Measurements from ENCODE around the gene PIGM. TPM values are rescaled to one million over a fixed set of nuclear protein-coding genes. Genes with fewer than 3 reads are reported as not detected.

The PIGM gene
- total RNA-seq, 2 donors from 2014 or later, result 5.0 to 6.8 TPM

DNA sequence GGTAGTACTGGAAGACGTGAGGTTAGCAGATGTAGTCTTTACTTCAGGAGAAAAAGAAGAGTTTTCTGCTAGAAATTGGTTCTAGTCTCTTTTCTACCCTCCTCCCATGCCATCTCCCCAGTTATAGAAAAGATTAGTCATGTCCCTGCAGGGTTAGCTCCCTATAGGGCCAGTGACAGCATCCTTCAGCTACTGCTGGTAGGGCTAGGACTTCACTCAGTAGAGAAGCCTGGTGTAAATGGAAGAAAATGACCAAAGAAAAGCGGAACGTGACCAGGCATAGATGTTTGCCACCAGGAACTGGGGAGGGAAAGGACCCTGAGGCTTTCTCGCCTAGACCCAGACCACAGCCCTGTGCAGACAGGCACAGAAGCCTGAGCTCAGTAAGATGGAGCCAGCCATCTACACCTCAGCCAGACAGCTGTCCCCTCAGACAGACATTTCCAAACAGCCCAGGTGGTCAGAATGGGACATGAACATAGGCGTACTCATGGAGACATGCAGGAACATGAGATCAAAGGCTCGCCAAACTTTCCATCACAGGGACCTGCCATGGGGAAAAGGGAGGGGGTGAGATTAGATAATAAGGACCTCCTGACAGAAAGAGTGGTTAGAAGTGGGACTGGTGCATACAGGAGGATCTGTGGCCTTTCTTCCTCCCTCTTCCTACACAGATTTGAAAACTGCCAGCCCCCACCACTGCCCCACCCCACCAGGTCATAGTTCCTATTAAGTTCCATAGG, 54.3 kb downstream of the PIGM start:
- TF ChIP-seq, protein P1, sequence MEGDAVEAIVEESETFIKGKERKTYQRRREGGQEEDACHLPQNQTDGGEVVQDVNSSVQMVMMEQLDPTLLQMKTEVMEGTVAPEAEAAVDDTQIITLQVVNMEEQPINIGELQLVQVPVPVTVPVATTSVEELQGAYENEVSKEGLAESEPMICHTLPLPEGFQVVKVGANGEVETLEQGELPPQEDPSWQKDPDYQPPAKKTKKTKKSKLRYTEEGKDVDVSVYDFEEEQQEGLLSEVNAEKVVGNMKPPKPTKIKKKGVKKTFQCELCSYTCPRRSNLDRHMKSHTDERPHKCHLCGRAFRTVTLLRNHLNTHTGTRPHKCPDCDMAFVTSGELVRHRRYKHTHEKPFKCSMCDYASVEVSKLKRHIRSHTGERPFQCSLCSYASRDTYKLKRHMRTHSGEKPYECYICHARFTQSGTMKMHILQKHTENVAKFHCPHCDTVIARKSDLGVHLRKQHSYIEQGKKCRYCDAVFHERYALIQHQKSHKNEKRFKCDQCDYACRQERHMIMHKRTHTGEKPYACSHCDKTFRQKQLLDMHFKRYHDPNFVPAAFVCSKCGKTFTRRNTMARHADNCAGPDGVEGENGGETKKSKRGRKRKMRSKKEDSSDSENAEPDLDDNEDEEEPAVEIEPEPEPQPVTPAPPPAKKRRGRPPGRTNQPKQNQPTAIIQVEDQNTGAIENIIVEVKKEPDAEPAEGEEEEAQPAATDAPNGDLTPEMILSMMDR (IDR thresholded peaks at IDR 0.05), result no peak
- Histone ChIP-seq H3K9me3 (no peaks in the 10 kb centered on the region), H3K27me3 (replicated peaks; ENCODE audit: insufficient read depth) (no peaks in the 10 kb centered on the region), H3K4me1 (ENCODE audit: control insufficient read depth in 1 of 2, low read depth in 2 of 2) (no peaks in the 10 kb centered on the region), H3K4me3 (no peak overlapping the region), H3K36me3 (no peaks in the 10 kb centered on the region), H3K27ac (no peak overlapping the region)
- DNase-seq (ENCODE audit: low spot score) (no peak), ATAC-seq (ENCODE audit: insufficient number of reproducible peaks, low FRiP score, low read depth) (no peak)

Other genes with a start within 250 kb of the PIGM start
- not detected for gene FCRL6, start 229.6 kb downstream of the PIGM start, total RNA-seq
- gene SLAMF8, start 205.1 kb downstream of the PIGM start, total RNA-seq, result 1 to 10 TPM; 5.6 to 9.9 TPM
- not detected for gene VSIG8, start 169.3 kb downstream of the PIGM start, total RNA-seq
- gene CFAP45, start 131.8 kb downstream of the PIGM start, total RNA-seq, result 1 to 10 TPM in 1 of 2 donors, under 1 TPM in 1; 0.95 to 2.1 TPM
- gene TAGLN2, start 106.5 kb downstream of the PIGM start, total RNA-seq, result 100 to 1,000 TPM; 298 to 352 TPM
- under 1 TPM in 1 of 2 donors, not detected in 1; 0.99 TPM for gene IGSF9, start 86.4 kb downstream of the PIGM start, total RNA-seq
- not detected for gene SLAMF9, start 77.8 kb downstream of the PIGM start, total RNA-seq
- not detected for gene KCNJ10, start 38.2 kb upstream of the PIGM start, total RNA-seq
- gene KCNJ9, start 49.5 kb upstream of the PIGM start, total RNA-seq, result under 1 TPM in 1 of 2 donors, not detected in 1; 0.95 TPM
- 10 to 100 TPM; 29.6 to 40.8 TPM for gene IGSF8, start 66.6 kb upstream of the PIGM start, total RNA-seq
- 100 to 1,000 TPM in 1 of 2 donors, 10 to 100 TPM in 1; 86.0 to 146 TPM for gene ATP1A2, start 83.8 kb upstream of the PIGM start, total RNA-seq
- 1 to 10 TPM in 1 of 2 donors, under 1 TPM in 1; 0.68 to 1.1 TPM for gene ATP1A4, start 119.6 kb upstream of the PIGM start, total RNA-seq
- 10 to 100 TPM in 1 of 2 donors, 1 to 10 TPM in 1; 6.0 to 10.7 TPM for gene CASQ1, start 158.6 kb upstream of the PIGM start, total RNA-seq
- gene PEA15, start 173.4 kb upstream of the PIGM start, total RNA-seq, result 100 to 1,000 TPM; 131 to 194 TPM
- 100 to 1,000 TPM; 124 to 167 TPM for gene DCAF8, start 230.6 kb upstream of the PIGM start, total RNA-seq

Data from thoracic aorta (tissue), 2 donors.